Measurements from ENCODE around the gene PPAT.

GRCh38 chr4:56477192-56477702 lies 41.8 kb upstream of the PPAT start:
- no peak for TF ChIP-seq POLR2A (IDR thresholded peaks at IDR 0.05)
- TF ChIP-seq, protein P1, sequence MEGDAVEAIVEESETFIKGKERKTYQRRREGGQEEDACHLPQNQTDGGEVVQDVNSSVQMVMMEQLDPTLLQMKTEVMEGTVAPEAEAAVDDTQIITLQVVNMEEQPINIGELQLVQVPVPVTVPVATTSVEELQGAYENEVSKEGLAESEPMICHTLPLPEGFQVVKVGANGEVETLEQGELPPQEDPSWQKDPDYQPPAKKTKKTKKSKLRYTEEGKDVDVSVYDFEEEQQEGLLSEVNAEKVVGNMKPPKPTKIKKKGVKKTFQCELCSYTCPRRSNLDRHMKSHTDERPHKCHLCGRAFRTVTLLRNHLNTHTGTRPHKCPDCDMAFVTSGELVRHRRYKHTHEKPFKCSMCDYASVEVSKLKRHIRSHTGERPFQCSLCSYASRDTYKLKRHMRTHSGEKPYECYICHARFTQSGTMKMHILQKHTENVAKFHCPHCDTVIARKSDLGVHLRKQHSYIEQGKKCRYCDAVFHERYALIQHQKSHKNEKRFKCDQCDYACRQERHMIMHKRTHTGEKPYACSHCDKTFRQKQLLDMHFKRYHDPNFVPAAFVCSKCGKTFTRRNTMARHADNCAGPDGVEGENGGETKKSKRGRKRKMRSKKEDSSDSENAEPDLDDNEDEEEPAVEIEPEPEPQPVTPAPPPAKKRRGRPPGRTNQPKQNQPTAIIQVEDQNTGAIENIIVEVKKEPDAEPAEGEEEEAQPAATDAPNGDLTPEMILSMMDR (IDR thresholded peaks at IDR 0.05) = no peak
